ENCODE measurements around the gene TMBIM1. TPM values are rescaled to one million over a fixed set of nuclear protein-coding genes. Genes with fewer than 3 reads are reported as not detected.

The TMBIM1 gene
- total RNA-seq, 1 experiment from 2014 or later = 91.0 TPM

DNA sequence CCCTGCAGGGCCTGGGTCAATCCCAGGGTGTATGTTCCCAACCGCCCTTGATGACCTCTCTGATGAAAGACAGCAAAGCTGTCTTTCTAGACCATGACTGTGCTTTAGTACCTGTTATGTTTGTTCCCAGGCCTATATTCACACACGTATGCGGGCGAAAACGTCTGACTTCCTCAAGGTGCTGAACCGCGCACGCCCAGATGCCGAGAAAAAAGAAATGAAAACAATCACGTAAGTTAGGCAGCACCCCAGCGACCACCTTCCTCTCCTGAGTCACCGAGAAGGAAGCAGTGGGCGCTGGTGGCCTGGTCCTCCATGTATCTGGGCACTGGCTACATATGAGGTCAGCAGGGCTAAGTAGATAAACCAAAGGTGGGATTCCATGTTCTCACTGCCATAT lies 42.6 kb downstream of the TMBIM1 start:
- ATAC-seq = no peak
- no peak overlapping the region for H3K4me2 ChIP-seq (ENCODE audit: low read length)
- H2AFZ ChIP-seq (ENCODE audit: low read depth, low read length, poor library complexity, severe bottlenecking) = no peak overlapping the region
- H3K9me3 ChIP-seq (ENCODE audit: control insufficient read depth in 1 of 2, insufficient read depth in 1 of 2, low read depth in 1 of 2, low read length in 2 of 2) = no peaks in the 10 kb centered on the region
- H3K36me3 ChIP-seq (ENCODE audit: control insufficient read depth in 1 of 2, insufficient read depth in 2 of 2, low read length in 2 of 2) = peaks cover 49 to 57% of the 10 kb centered on the region in 2 experiments; a peak in 3 of 4 replicates
- no peaks in the 10 kb centered on the region for H3K79me2 ChIP-seq (ENCODE audit: insufficient read depth, low read length)
- no peaks in the 10 kb centered on the region for H3K4me1 ChIP-seq (ENCODE audit: control insufficient read depth in 1 of 2, insufficient read depth in 2 of 2, low read length in 2 of 2)
- H4K20me1 ChIP-seq (ENCODE audit: insufficient read depth) = no peaks in the 10 kb centered on the region
- H3K4me3 ChIP-seq (replicated peaks in 1 of 2; ENCODE audit: low read depth in 1 of 2, low read length in 2 of 2) = no peak overlapping the region
- no peaks in the 10 kb centered on the region for H3K9me2 ChIP-seq (ENCODE audit: insufficient read depth)
- no peak for TF ChIP-seq SIN3A (IDR thresholded peaks at IDR 0.05; ENCODE audit: low read depth)
- H3K27ac ChIP-seq (ENCODE audit: low read depth, low read length) = no peak overlapping the region
- intact Hi-C loops (cut with micrococcal nuclease) = no loop called here
- ChIA-PET RAD21 (ENCODE audit: low non-redundant PET in 1 of 2, low total read pairs in 2 of 2, uncharacterized antibody in 2 of 2, unreplicated experiment in 2 of 2) (no interaction called here), CTCF (no interaction called here), POLR2A (no interaction called here)
- DNase-seq (ENCODE audit: low read depth, low spot score) = no peak
- H3K9ac ChIP-seq (ENCODE audit: low read length) = no peak overlapping the region
- H3K27me3 ChIP-seq (ENCODE audit: insufficient read depth, low read length) = no peaks in the 10 kb centered on the region
- no TSS peak for BruUV-seq (replicated peaks)

DNA sequence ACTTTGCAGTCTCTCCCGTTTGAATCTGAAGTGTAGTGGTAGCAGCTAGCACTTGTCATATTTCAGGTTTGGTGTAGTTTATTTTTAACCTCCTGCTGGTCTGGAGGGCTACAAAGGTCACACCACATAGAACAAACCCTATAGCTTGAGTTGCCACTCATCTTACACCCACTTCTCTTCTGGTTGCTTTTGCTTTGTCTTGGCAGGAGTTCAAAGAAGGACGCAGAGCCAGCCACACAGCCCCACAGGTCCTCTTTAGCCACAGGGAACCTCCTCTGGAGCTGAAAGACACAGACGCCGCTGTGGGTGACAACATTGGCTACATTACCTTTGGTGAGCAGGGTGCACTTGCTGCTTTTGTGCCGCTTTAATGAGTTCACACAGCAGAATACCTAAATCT lies 47.1 kb downstream of the TMBIM1 start:
- no peak for DNase-seq (ENCODE audit: low read depth, low spot score)
- Histone ChIP-seq H3K9ac (ENCODE audit: low read length) (no peak overlapping the region), H3K27me3 (ENCODE audit: insufficient read depth, low read length) (no peaks in the 10 kb centered on the region), H4K20me1 (ENCODE audit: insufficient read depth) (no peaks in the 10 kb centered on the region), H2AFZ (ENCODE audit: low read depth, low read length, poor library complexity, severe bottlenecking) (no peak overlapping the region), H3K4me3 (replicated peaks in 1 of 2; ENCODE audit: low read depth in 1 of 2, low read length in 2 of 2) (no peak overlapping the region), H3K9me2 (ENCODE audit: insufficient read depth) (no peaks in the 10 kb centered on the region), H3K4me1 (ENCODE audit: control insufficient read depth in 1 of 2, insufficient read depth in 2 of 2, low read length in 2 of 2) (no peaks in the 10 kb centered on the region), H3K4me2 (ENCODE audit: low read length) (no peak overlapping the region), H3K36me3 (ENCODE audit: control insufficient read depth in 1 of 2, insufficient read depth in 2 of 2, low read length in 2 of 2) (peaks cover 39 to 57% of the 10 kb centered on the region in 2 experiments; a peak in 3 of 4 replicates), H3K9me3 (ENCODE audit: control insufficient read depth in 1 of 2, insufficient read depth in 1 of 2, low read depth in 1 of 2, low read length in 2 of 2) (no peaks in the 10 kb centered on the region), H3K27ac (ENCODE audit: low read depth, low read length) (no peak overlapping the region), H3K79me2 (ENCODE audit: insufficient read depth, low read length) (no peaks in the 10 kb centered on the region; the same call in 1 of the 2 replicates)
- ATAC-seq = no peak
- ChIA-PET POLR2A (no interaction called here), RAD21 (ENCODE audit: low non-redundant PET in 1 of 2, low total read pairs in 2 of 2, uncharacterized antibody in 2 of 2, unreplicated experiment in 2 of 2) (no interaction called here), CTCF (no interaction called here)
- TF ChIP-seq YY1 (IDR thresholded peaks at IDR 0.05; ENCODE audit: extremely low read depth, insufficient replicate concordance, low read depth, low read length) = no peak
- TF ChIP-seq TCF7L2 (IDR thresholded peaks at IDR 0.05; ENCODE audit: borderline replicate concordance, extremely low read depth, insufficient read depth, insufficient read length) = no peak
- TF ChIP-seq, protein P1, sequence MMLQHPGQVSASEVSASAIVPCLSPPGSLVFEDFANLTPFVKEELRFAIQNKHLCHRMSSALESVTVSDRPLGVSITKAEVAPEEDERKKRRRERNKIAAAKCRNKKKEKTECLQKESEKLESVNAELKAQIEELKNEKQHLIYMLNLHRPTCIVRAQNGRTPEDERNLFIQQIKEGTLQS (IDR thresholded peaks at IDR 0.05) = no peak
- TF ChIP-seq CBX3 (IDR thresholded peaks at IDR 0.05; ENCODE audit: low read depth) = no peak
- intact Hi-C loops (cut with micrococcal nuclease) = no loop called here
- no TSS peak for BruUV-seq (replicated peaks)
